Muscle of leg (tissue), 11 donors: ENCODE measurements around the gene VPS33A. TPM values are rescaled to one million over a fixed set of nuclear protein-coding genes. Genes with fewer than 3 reads are reported as not detected.

Experiments used
- DNase-seq: peaks from one replicate; pipeline ENCODE4 v3.0.0; 2013
- H3K27ac ChIP-seq: one replicate; pipeline ENCODE4 v1.5.1; 2013; ENCODE audit warnings: mild to moderate bottlenecking, low read length, control low read depth
- H3K27me3 ChIP-seq: one replicate; pipeline ENCODE4 v1.6.1; 2013; ENCODE audit warnings: low read length; ENCODE audit not compliant: control insufficient read depth, insufficient read depth
- H3K36me3 ChIP-seq: one replicate; pipeline ENCODE4 v1.6.1; 2013; ENCODE audit warnings: low read length; ENCODE audit not compliant: control insufficient read depth, insufficient read depth
- H3K4me1 ChIP-seq: one replicate; pipeline ENCODE4 v1.6.1; 2013; ENCODE audit warnings: low read length; ENCODE audit not compliant: control insufficient read depth, insufficient read depth
- H3K4me3 ChIP-seq: one replicate; pipeline ENCODE4 v1.5.1; 2013; ENCODE audit warnings: low read length, control low read depth
- H3K9me3 ChIP-seq: replicated peaks from 2 replicates; pipeline ENCODE4 v1.6.1; 2013; ENCODE audit warnings: low read depth, low read length; ENCODE audit not compliant: control insufficient read depth
- WGBS: methylation state at CpG from one replicate; pipeline ENCODE4 v1.1.5; 2013; ENCODE audit warnings: missing lambda C conversion rate; ENCODE audit not compliant: insufficient coverage; 5-methylcytosine and 5-hydroxymethylcytosine counted together
- polyA plus RNA-seq, 8 donors: library from polyadenylated mRNA; unstranded; fragments of 120-200 nt; gene quantifications; one replicate each; pipeline versions ENCODE4 v1.2.1 to v1.2.3, GENCODE V29; 2013; ENCODE audit warnings: inconsistent platforms in 1 of 8, low replicate concordance in 1 of 8; ENCODE audit not compliant: insufficient read length in 8 of 8, insufficient read depth in 1 of 8
- total RNA-seq: library from RNA; stranded (reverse); fragments of 120-200 nt; gene quantifications from one replicate; pipeline ENCODE4 v1.2.4, GENCODE V29; 2013

Gene VPS33A
- total and polyA plus RNA-seq, 9 donors, result 9.0 to 14.4 (median 11.9) TPM

GRCh38 chr12:122232691-122233090 is 33.6 kb downstream of the VPS33A start:
- H3K4me3 ChIP-seq, result no peak overlapping the region
- no CpG with 5 or more reads among the region's 10 CpGs for WGBS
- H3K27ac ChIP-seq, result no peak overlapping the region
- peaks cover 37% of the 10 kb centered on the region for H3K36me3 ChIP-seq
- DNase-seq, result no peak
- no peaks in the 10 kb centered on the region for H3K27me3 ChIP-seq
- H3K4me1 ChIP-seq, result no peaks in the 10 kb centered on the region
- no peaks in the 10 kb centered on the region for H3K9me3 ChIP-seq

GRCh38 chr12:122230798-122231197 is 35.5 kb downstream of the VPS33A start:
- no peaks in the 10 kb centered on the region for H3K9me3 ChIP-seq
- no peak for DNase-seq
- no peaks in the 10 kb centered on the region for H3K27me3 ChIP-seq
- 59% methylated on average over 4 of the region's 6 CpGs for WGBS
- no peak overlapping the region for H3K27ac ChIP-seq
- no peak overlapping the region for H3K4me3 ChIP-seq
- peaks cover 8% of the 10 kb centered on the region for H3K4me1 ChIP-seq
- peaks cover 36% of the 10 kb centered on the region for H3K36me3 ChIP-seq

GRCh38 chr12:122228092-122228491 is 38.2 kb downstream of the VPS33A start:
- WGBS, result 90% methylated on average over 3 of the region's 5 CpGs
- H3K36me3 ChIP-seq, result peaks cover 24% of the 10 kb centered on the region

GRCh38 chr12:122227341-122227740 is 39.0 kb downstream of the VPS33A start:
- Histone ChIP-seq H3K36me3 (peaks cover 28% of the 10 kb centered on the region), H3K27me3 (no peaks in the 10 kb centered on the region), H3K27ac (no peak overlapping the region), H3K4me1 (peaks cover 18% of the 10 kb centered on the region), H3K4me3 (no peak overlapping the region), H3K9me3 (no peaks in the 10 kb centered on the region)
- no peak for DNase-seq
- 91% methylated on average over 16 of the region's 17 CpGs for WGBS

More at GRCh38 chr12:122228092-122228491, 38.2 kb downstream of the VPS33A start:
- Histone ChIP-seq H3K4me3 (no peak overlapping the region), H3K9me3 (no peaks in the 10 kb centered on the region), H3K27ac (no peak overlapping the region), H3K27me3 (no peaks in the 10 kb centered on the region), H3K4me1 (peaks cover 18% of the 10 kb centered on the region)
- no peak for DNase-seq

- 1% methylated on average over 48 of the region's 55 CpGs for WGBS
- Histone ChIP-seq H3K36me3 (peaks cover 32% of the 10 kb centered on the region), H3K27me3 (no peaks in the 10 kb centered on the region), H3K4me1 (peaks cover 18% of the 10 kb centered on the region), H3K9me3 (no peaks in the 10 kb centered on the region), H3K4me3 (peak overlapping the region; percentile 34), H3K27ac (no peak overlapping the region)
- DNase-seq, result peak; percentile 19
Observed at GRCh38 chr12:122226366-122227125, 39.7 kb downstream of the VPS33A start.

- peaks cover 18% of the 10 kb centered on the region for H3K4me1 ChIP-seq
- H3K27me3 ChIP-seq, result no peaks in the 10 kb centered on the region
- peak within 1 kb of the TSS; percentile 89 for H3K4me3 ChIP-seq
- H3K9me3 ChIP-seq, result no peaks in the 10 kb centered on the region
- WGBS, result under 1% methylated on average over 64 of the region's 74 CpGs
- peak; percentile 100 for DNase-seq
- peaks cover 33% of the 10 kb centered on the region for H3K36me3 ChIP-seq
- H3K27ac ChIP-seq, result peak within 1 kb of the TSS; percentile 98
Observed at GRCh38 chr12:122225683-122226365, 40.5 kb downstream of the VPS33A start, which contains the start of gene DIABLO. DIABLO (minus strand) TSS chr12:122226052; CDS start chr12:122226014, 38 bp downstream.

GRCh38 chr12:122216445-122216844 is 49.8 kb downstream of the VPS33A start:
- no peak overlapping the region for H3K4me3 ChIP-seq
- no peaks in the 10 kb centered on the region for H3K9me3 ChIP-seq
- no peak overlapping the region for H3K27ac ChIP-seq
- H3K36me3 ChIP-seq, result peaks cover 71% of the 10 kb centered on the region
- DNase-seq, result no peak
- H3K4me1 ChIP-seq, result no peaks in the 10 kb centered on the region
- WGBS, result no CpG with 5 or more reads among the region's 1 CpG
- H3K27me3 ChIP-seq, result no peaks in the 10 kb centered on the region

- Histone ChIP-seq H3K4me1 (no peaks in the 10 kb centered on the region), H3K9me3 (no peaks in the 10 kb centered on the region), H3K27me3 (no peaks in the 10 kb centered on the region), H3K36me3 (peaks cover 71% of the 10 kb centered on the region), H3K4me3 (no peak overlapping the region), H3K27ac (no peak overlapping the region)
- 100% methylated on average over 2 of the region's 5 CpGs for WGBS
- DNase-seq, result no peak
Observed at GRCh38 chr12:122215771-122216170, 50.5 kb downstream of the VPS33A start.

- Histone ChIP-seq H3K27me3 (peaks cover 35% of the 10 kb centered on the region), H3K36me3 (peaks cover 39% of the 10 kb centered on the region), H3K4me3 (no peak overlapping the region), H3K9me3 (no peaks in the 10 kb centered on the region), H3K4me1 (peaks cover 4% of the 10 kb centered on the region), H3K27ac (no peak overlapping the region)
- no peak for DNase-seq
- WGBS, result 91% methylated on average over 16 of the region's 18 CpGs
Observed at GRCh38 chr12:122208073-122208820, 58.0 kb downstream of the VPS33A start.

GRCh38 chr12:122207391-122207790 is 58.9 kb downstream of the VPS33A start:
- H3K4me3 ChIP-seq, result no peak overlapping the region
- H3K4me1 ChIP-seq, result peaks cover 8% of the 10 kb centered on the region
- H3K9me3 ChIP-seq, result no peaks in the 10 kb centered on the region
- no peak overlapping the region for H3K27ac ChIP-seq
- DNase-seq, result no peak
- no CpG with 5 or more reads among the region's 8 CpGs for WGBS
- peaks cover 43% of the 10 kb centered on the region for H3K27me3 ChIP-seq
- H3K36me3 ChIP-seq, result peaks cover 33% of the 10 kb centered on the region
